ENCODE results near the gene RASGRF2.
"Not testable (repeated sequence)": the region's sequence is repeated elsewhere in the genome, so short reads cannot be mapped to it uniquely, and the experiment has no call there.

Gene RASGRF2

DNA sequence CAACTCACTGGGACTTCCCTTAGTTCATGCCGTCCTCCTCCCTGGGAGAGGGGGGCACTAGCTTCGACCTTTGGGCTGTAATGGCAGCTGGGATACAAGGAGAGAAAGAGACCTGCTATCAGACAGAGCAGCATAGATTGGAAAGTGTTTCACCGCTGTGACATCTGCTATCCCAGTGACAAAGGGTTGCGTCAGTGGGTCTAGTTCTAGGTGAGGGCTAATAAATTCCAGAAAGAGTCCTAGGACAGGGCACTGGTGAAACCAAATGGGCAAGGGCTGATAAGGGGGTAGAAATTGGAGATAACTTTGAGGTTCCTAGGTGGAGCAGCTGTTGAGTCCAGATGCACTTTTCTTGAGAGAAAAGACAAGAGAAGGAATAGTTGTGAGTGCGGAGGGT, 62.5 kb downstream of the RASGRF2 start:
- no peak for DNase-seq

DNA sequence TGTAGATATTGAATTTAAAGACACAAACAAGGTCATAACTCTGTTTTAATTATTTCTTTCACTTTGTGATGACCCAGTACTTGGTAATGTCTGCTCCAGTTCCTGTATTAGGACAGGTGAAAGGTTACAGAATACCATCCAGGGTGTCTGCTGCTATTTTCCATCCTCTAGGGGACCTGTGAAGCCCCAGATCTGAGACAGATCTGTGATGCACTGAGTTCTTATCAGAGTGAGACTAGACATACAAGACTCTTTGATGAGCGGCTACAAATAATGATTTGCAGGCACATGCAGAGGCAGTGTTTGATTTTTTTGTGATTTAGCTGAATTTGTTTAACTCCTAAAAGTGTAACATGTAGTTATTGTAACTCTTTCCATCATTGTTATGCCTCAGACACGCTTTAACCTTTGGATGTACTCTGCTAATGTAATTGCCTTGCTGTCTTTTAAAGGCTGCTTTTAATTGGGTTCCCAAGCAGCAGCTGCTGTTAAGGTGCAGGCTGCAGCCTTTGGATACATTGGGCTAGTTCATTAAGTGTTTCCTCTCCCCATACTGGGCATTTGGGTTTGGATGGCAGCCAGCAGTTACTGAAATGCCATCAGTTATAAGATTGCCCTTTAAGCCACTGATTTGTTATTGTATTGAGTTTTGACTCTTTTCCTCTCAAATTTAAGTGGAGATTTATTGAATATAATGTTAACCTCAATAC, 63.3 kb downstream of the RASGRF2 start:
- no peak for DNase-seq

DNA sequence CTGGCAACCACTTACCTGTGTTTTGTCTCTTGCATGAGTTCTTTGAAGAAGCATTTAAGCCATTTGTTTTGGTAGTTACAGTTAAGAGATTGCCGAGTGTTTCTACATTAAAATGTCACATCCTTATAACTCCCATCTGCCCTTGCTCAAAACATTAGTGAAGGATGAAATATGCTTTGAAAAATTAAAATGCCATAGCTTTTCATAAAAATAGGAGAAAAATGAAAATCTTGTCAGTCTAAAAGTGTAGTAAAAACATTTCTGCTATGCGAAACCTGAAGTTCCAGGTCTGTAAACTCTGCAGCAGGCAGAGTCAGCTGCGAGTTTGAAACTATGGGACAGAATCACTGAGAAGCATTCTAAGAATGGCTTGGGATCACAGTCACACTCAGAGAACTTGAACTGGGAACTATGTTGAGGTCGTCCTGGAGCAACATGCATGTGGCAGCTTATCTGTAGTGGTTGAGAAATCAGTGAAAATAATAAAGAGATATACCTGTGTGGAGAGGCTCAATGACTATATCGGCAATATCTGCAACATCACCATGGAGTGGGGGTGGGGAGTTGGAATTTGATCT, 67.4 kb downstream of the RASGRF2 start:
- DNase-seq: no peak

DNA sequence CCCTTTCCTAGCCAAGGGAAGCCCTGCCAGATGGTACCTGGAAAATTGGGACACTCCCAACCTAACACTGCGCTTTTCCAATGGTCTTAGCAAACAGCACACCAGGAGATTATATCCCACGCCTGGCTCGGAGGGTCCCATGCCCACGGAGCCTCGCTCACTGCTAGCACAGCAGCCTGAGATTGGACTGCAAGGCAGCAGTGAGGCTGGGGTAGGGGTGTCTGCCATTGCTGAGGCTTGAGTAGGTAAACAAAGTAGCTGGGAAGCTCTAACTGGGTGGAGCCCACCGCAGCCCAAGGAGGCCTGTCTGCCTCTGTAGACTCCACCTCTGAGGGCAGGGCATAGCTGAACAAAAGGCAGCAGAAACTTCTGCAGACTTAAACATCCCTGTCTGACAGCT, 68.7 kb downstream of the RASGRF2 start:
- DNase-seq: not testable (repeated sequence)

DNA sequence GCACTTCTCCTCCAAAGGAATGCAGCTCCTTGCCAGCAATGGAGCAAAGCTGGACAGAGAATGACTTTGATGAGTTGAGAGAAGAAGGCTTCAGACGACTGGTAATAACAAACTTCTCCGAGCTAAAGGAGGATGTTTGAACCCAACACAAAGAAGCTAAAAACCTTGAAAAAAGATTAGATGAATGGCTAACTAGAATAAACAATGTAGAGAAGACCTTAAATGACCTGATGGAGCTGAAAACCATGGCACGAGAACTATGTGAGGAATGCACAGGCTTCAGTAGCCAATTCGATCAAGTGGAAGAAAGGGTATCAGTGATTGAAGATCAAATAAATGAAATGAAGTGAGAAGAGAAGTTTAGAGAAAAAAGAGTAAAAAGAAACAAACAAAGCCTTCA, 69.6 kb downstream of the RASGRF2 start:
- not testable (repeated sequence) for DNase-seq

DNA sequence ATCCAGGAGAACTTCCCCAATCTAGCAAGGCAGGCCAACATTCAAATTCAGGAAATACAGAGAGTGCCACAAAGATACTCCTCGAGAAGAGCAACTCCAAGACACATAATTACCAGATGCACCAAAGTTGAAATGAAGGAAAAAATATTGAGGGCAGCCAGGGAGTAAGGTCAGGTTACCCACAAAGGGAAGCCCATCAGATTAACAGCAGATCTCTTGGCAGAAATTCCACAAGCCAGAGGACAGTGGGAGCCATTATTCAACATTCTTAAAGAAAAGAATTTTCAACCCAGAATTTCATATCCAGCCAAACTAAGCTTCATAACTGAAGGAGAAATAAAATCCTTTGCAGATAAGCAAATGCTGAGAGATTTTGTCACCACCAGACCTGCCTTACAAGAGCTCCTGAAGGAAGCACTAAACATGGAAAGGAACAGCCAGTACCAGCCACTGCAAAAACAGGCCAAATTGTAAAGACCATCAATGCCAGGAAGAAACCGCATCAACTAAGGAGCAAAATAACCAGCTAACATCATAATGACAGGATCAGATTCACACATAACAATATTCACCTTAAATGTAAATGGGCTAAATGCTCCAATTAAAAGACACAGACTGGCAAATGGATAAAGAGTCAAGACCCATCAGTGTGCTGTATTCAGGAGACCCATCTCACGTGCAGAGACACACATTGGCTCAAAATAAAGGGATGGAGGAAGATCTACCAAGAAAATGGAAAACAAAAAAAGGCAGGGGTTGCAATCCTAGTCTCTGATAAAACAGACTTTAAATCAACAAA, 70.3 kb downstream of the RASGRF2 start:
- not testable (repeated sequence) for DNase-seq

DNA sequence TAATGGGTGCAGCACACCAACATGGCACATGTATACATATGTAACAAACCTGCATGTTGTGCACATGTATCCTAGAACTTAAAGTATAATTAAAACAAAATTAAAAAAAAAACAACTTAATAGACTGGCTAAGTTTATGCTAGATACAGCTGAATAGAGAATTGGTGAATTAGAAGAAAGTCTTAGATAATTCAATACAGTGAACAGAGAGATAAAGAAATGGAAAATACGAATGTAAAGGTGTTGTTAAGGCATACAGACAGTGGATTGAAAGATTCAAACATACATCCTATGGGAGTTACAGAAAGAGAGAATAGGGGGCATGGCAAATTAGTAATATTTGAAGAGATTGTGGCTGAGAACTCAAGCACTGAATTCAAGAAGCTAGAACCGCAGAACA, 75.4 kb downstream of the RASGRF2 start:
- DNase-seq: no peak

DNA sequence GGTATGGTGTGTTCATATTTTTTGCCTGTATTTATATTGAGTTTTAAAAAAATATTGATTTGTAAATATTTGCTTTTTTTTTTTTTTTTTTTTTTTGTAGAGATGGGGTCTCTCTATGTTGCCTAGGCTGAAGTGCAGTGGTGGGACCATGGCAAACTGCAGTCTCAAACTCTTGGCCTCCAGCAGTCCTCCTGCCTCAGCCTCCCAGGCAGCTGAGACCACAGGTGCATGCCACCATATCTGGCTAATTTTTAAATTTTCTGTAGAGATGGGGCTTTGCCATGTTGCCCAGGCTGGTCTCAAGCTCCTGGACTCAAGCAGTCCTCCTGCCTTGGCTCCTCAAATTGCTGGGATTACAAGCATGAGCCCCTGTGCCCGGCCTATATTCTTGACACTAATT, 78.3 kb downstream of the RASGRF2 start:
- DNase-seq: no peak

DNA sequence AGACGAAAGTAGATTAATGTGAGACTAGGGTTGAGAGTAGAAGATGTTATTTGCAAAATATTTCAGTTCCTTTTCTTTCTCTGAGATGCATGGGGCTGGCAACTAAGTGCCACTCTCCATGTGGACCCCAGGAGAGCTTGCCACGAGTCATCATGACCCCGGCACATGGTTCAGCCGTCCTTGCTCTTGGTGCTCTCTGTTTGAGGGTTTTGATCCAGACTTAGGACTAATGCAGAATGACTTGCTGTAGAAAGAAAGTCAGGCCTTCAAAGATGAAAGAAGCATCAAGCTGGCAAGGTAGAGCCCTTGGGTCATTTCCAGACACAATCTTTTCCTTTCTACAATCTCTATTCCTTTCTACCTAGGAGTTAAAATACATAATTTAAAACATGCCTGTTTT, 84.7 kb downstream of the RASGRF2 start:
- no peak for DNase-seq

DNA sequence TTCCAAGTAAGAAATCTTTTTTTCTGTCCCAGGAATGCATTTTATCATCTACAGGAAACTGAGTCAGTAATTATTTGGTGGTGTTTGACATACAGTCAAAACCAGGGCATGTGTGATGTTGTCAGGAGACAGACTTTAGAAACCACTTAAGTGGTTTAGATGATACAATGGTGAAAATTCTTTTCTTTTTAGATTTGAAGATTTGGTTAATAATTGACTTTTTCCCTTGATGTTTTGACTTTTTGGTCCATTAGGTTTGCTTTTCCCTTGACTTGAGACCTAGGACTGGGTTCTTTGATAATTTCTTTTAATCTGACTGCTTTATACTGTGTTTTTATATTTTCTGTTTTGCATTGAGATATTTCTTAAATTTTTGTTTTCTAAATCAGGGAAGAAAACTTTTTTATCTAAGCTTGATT, 85.2 kb downstream of the RASGRF2 start:
- no peak for DNase-seq

DNA sequence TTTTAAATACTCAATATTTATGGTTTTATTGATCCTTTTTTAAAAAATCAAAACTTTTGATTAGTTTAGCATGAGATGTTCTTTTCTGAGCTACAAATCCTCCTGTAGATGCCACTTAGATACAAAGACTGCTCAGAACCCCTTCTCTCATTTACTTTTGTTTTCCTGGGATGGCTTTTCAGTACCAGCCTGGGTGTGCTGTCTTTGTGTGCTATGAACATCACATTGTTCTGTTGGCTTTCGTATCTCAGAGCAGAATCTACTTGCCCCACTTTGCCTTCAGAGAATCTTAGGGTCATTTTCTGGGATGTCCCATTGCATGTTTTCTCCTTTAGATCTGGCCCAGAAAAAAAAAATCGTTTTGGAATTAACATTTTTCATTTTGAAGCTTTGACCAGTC, 85.9 kb downstream of the RASGRF2 start:
- no peak for DNase-seq

DNA sequence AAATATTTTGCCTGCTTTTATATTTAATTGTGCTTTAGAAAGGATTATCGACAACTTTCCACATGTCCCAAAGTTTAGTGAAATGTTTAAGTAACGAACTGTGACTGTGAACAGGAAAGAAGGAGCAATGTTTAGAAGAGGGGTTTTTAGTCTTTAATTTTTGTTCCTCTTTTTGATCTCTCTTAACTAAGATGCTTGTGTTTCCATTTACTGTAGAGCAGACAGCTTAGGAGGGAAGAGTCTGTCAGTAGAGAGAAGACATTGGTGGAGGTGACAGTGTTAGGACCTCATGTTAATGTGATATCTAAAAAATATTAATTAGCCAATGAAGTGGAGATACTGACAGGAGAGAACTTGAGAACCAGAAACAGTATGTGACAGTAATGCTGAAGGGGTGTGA, 92.2 kb downstream of the RASGRF2 start:
- no peak for DNase-seq

DNA sequence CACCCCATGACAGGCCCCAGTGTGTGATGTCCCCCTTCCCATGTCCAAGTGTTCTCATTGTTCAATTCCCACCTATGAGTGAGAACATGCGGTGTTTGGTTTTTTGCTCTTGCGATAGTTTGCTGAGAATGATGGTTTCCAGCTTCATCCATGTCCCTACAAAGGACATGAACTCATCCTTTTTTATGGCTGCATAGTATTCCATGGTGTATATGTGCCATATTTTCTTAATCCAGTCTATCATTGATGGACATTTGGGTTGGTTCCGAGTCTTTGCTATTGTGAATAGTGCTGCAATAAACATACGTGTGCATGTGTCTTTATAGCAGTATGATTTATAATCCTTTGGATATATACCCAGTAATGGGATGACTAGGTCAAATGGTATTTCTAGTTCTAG, 93.1 kb downstream of the RASGRF2 start:
- DNase-seq: not testable (repeated sequence)

DNA sequence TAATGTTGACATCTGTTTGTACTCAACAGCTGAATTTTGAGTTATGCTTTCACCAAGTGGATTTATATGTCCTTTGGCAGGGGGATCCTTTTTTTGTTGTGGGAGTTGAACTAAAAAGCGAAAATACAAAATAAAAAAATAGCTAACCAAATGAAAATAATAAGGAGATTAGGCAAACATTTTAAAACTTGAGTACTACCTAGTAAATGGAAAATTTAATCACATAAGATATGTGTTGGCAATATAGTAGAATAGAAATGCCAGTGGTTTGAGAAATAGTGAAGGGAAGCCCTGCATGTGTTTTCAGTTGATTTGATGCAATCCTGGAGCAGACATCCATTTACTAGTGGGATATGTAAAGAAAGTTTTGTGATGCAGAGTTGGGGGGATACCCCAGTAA, 98.0 kb downstream of the RASGRF2 start:
- no peak for DNase-seq

DNA sequence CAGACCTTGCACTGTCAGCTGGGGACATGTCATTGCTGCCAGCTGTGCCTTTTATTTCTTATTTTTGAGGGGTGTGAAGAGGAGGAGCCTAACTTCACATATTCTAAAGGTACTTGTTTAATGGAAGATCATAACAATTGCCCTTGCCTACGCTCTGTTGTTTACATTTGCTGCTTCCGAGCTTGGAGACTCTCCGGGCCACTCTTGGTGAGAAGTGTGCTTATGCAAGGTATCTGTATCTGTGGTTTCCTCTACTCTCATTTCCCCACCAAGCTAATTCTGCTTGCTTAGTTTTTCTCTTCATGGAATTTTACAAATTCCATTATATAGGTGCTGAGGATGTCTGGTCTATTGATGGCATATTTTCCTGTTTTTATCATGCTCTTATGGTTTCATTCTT, 105.3 kb downstream of the RASGRF2 start:
- DNase-seq: no peak

DNA sequence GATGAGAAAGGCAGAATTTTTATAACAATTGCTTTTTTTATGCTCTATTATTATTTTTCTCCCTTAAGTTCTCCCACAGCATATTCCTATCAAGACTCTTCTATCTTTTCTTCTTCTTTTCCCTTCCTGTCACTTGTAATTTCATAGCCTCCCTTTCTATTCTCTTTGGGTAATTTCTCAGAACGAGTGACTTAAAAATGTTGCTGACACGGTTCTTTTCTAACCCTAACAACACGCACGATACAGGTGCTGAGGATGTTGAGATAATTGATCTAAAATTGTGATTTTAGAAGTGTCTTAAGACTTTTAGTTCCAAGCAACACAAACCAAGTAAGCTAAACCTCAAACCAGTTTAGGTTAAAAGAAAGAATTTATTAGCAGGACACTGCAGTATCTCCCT, 105.9 kb downstream of the RASGRF2 start:
- DNase-seq: no peak

DNA sequence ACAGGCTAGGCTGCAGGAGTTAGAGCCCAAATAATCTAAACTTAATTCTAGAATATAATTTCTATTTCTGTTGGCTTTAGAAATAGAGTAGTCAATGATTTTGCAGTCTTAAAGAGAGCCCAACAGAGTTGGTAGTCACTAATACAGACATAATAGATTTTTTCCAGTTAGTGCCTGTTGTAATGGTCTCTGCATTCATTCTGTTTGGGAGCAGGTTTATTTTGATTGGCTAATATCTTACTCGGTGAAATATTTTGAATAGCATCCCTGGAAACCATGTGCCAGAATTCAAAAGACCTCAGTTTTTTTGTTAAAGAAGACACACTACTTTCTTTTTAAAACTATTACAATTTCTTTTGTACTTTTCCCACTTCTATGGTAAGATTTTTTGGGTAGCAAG, 107.2 kb downstream of the RASGRF2 start:
- DNase-seq: no peak

DNA sequence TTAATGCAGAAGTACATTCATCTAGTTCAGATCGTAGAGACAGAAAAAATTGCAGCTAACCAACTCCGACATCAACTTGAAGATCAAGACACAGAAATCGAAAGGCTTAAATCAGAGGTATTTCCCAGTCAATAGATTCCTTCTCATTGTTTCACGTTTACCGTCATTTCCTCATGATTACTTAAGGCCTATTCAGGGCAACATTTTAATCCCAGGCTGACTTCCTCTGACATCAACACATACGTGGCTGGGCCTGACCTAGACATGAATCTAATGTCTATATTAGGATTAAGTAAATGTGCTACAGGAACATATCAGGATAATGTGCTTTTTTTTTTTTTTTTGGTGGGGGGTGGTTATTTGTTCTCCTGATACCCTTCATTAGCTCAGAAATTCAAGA, 107.9 kb downstream of the RASGRF2 start:
- DNase-seq: no peak

DNA sequence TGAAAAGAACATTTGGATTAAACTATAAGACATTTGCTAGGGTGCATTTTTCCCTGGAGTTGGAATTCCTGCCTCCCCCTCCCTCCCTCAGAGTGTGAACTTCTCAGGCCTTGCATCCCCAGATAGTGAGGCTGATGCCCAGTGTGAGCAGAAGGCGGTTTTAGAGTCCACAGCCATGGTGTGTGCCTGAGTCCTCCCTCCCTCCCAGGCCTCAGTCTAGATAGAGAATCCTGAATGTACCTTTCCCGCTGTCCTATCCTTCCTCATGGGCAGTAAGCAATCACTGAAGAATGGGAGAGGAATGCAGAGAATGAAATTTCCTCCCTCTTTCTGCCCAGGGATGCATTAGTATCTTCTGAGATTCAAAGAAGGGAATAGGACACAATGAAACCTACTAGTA, 108.5 kb downstream of the RASGRF2 start:
- DNase-seq: no peak

DNA sequence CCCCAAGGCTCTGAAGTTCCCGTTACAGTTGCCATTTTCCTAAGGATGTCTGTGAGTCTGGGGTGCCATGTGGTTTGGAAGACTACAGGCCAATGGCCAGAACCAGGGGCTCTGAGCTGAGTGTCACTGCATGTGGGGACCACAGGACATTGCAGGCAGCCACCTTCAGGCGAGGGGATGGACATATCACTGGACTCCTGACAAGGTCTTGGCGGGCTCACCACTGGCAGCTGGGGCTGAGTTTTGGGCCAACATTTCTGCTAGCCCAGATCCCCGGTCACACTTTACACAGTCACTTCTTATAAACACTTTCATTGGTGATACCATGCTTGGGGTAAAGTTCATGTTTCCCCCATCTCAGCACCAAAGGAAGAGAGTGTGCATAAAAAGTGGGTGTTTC, 109.8 kb downstream of the RASGRF2 start:
- no peak for DNase-seq

DNA sequence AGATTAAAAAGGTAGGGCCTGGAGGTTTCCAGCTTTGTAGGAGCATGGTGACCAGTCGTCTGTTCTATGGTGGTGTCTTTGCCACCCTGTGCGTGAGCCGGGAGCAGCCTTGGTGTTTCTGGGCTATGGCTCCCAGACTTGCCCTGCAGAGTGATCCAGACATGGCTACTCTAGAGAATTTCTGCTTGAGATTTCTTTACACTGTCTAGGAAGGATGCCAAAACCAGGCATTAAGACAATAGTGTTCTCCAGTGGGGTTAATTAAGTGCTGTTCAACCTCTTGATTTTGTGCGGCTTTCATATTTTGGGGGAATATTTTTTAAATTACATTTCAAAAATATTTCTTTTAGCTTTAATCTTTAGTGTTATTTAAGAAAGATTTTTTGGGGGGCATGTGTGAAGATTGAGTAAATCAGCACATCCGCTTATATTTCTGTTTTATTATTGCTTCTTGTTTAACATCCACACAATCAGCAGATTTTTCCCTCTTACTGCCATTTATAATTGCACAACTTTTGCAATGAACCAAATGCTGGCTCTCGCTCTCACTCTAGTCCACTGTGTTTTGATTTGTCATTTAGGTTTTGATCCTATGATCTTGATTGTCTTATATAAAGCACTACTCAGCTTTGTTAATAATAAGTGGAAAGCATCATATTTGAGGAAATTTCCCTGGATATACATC, 110.5 kb downstream of the RASGRF2 start:
- no peak for DNase-seq

DNA sequence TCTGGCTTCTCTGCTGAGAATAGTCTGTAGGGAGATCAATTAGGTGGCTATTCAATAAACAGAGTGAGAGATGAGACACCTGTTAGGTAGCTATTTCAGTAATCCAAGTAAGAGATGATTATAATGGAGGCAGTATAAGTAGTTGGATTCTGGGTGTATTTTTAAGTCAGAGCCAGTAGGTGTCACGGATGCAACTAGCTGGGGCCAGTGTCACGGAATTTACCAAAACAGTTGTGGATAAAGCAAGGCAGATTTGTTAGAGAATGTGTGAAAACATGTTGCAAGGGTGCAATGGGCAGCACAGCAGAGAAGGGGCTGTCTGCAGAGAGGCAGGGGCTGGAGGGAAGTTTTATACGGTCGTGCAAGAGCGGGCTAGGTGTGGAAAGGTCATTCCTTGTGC, 114.9 kb downstream of the RASGRF2 start:
- no peak for DNase-seq

DNA sequence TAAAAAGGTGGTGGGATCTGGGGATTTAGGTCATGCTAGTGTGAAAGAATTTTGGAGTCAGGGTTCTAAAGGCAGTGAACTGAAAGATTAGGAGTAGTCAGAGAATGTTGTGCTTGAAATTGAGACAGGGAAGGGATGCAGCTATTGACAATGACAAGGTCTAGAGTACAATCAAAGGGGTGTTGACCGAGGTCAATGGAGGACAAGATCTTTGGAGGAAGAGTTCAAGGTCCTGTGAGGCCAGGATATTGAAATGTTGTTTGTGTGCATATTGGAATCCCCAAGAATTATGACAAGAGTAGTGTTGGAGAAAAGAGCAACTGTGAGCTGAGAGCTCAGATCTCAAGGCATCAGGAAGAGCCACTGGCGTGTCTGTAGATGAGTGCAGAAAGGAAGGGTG, 116.9 kb downstream of the RASGRF2 start:
- DNase-seq: no peak

DNA sequence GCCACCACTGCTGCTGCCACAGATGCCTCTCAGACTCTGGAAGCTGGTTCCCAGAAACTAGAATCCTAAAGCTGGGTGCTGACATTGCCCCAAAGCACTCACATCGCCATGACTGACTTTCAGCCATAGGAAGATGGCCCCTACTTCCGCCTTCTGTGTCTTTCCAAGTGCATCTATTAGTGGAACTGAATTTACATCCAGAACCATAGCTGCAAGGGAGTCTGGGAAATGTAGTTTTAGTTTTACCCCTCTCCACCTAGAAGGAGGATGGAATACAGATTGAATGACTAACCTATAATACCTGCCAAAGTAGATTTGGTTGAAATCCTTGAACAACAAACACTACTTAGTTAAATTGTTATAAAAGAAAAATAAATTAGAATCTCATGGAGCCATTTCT, 118.8 kb downstream of the RASGRF2 start:
- DNase-seq: no peak
